Caco-2 (cell line): Measurements from ENCODE around the gene KCNIP1. TPM values are rescaled to one million over a fixed set of nuclear protein-coding genes. Genes with fewer than 3 reads are reported as not detected.

ENCODE experiments used
- BruUV-seq: library from RNA; stranded (reverse); fragments of 400-500 nt; replicated peaks from 2 replicates; lab custom pipeline; 2021; lab: Mats Ljungman, UMichigan
- CTCF ChIA-PET: fragments of 300-600 bp; sonication (Branson Sonifier 250); formaldehyde crosslinking; loops from one replicate; lab custom pipeline; 2022; ENCODE audit warnings: antibody characterized with exemption; lab: Charles Lee
- POLR2A ChIA-PET: fragments of 300-600 bp; sonication (Branson Sonifier 250); formaldehyde crosslinking; loops from one replicate; lab custom pipeline; 2022; ENCODE audit warnings: antibody characterized with exemption; lab: Charles Lee
- DNase-seq, 2 experiments: peaks; one replicate each; pipeline versions ENCODE4 v3.0.0 to v3.0.0-alpha.2; 2020 to 2022
- H3K27me3 ChIP-seq: replicated peaks from 2 replicates; pipeline ENCODE4 v1.6.0; 2011; ENCODE audit warnings: low read length; ENCODE audit not compliant: control insufficient read depth, insufficient read depth
- H3K36me3 ChIP-seq: 2 replicates; pipeline ENCODE4 v1.5.1; 2011; ENCODE audit warnings: low read length; ENCODE audit not compliant: control insufficient read depth, insufficient read depth
- H3K4me1 ChIP-seq: fragments of 250-450 bp; sonication (Bioruptor Pico); 2 replicates; pipeline ENCODE4 v1.5.1; 2020; ENCODE audit warnings: mild to moderate bottlenecking
- H3K4me3 ChIP-seq: 2 replicates; pipeline ENCODE4 v1.5.1; 2011; ENCODE audit warnings: low read depth, mild to moderate bottlenecking, control low read depth, low read length
- H3K9me3 ChIP-seq: fragments of 250-450 bp; sonication (Bioruptor Pico); 2 replicates; pipeline ENCODE4 v1.5.1; 2020; ENCODE audit warnings: mild to moderate bottlenecking, moderate library complexity
- H3K27ac Mint-ChIP-seq: one replicate; pipeline ENCODE4 v1.8.0; 2022; ENCODE audit warnings: mixed read lengths; ENCODE audit not compliant: unreplicated experiment
- H3K27me3 Mint-ChIP-seq: one replicate; pipeline ENCODE4 v1.8.0; 2022; ENCODE audit warnings: mixed read lengths; ENCODE audit not compliant: insufficient read depth, unreplicated experiment
- H3K36me3 Mint-ChIP-seq: one replicate; pipeline ENCODE4 v1.8.0; 2022; ENCODE audit warnings: mild to moderate bottlenecking, mixed read lengths; ENCODE audit not compliant: insufficient read depth, unreplicated experiment
- H3K4me1 Mint-ChIP-seq: one replicate; pipeline ENCODE4 v1.8.0; 2022; ENCODE audit warnings: low read depth, mixed read lengths; ENCODE audit not compliant: unreplicated experiment
- H3K4me3 Mint-ChIP-seq: one replicate; pipeline ENCODE4 v1.8.0; 2022; ENCODE audit warnings: mild to moderate bottlenecking, moderate library complexity, mixed read lengths; ENCODE audit not compliant: unreplicated experiment
- H3K9me3 Mint-ChIP-seq: one replicate; pipeline ENCODE4 v1.8.0; 2022; ENCODE audit warnings: mixed read lengths; ENCODE audit not compliant: unreplicated experiment
- intact Hi-C: fragments of 100-400 bp; cut with micrococcal nuclease; formaldehyde crosslinking; loops from one replicate; pipeline ENCODE4 v1.10.0; 2022; ENCODE audit not compliant: unreplicated experiment
- total RNA-seq: library from RNA; stranded (reverse); gene quantifications from 2 replicates; pipeline ENCODE4 v1.2.3, GENCODE V29; 2022
- TF ChIP-seq, protein P1 (sequence below), 2 experiments: fragments of 200-600 bp in 1 of 2; IDR thresholded peaks; 1 replicate in 1 of 2; 2 replicates in 1 of 2; pipeline versions ENCODE4 v1.5.1 to v1.8.0; 2011 to 2022; ENCODE audit warnings: antibody characterized with exemption in 1 of 2, control low read depth in 1 of 2, inconsistent platforms in 1 of 2, low read depth in 1 of 2, low read length in 1 of 2, mild to moderate bottlenecking in 1 of 2, moderate library complexity in 1 of 2; ENCODE audit not compliant: insufficient read depth in 1 of 2, severe bottlenecking in 1 of 2, unreplicated experiment in 1 of 2

Gene KCNIP1
- total RNA-seq, 1 experiment from 2014 or later, result not detected

DNA sequence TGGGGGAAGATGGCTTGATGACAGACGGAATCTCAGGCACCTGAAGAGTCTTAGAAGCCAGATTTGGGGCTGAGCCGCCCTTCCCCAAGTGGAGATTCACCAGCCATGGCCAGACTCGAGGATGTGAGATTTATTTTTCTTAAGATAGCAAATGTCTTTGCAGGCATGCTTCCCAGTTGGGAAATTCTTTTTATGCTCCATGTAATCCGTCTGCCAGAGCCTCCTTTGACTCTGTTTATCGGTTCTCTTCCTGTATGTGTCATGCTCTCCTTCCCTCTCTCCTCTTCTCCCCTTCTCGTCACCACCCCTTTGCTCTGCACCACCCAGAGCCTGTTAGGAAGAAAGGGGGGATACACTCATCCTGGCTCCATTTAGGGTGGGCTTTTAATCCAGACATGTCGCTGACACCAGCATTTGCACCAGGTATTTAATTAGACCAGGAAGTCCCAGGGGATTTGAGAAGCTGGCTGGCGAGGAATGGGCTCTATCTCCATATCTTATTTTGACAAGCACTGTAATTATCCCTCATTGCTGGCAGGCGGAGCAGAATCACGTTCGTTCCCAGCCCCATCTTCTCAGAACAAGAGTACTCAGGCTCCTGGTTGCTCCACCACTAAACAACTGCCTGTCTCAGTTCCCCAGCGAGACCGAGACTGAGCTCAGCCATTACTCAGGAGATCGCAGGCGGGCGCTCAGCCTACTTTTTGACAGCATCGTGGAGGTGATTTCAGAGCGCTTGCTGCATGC is 50.9 kb downstream of the KCNIP1 start:
- Histone ChIP-seq H3K27me3 (no peaks in the 10 kb centered on the region), H3K36me3 (no peaks in the 10 kb centered on the region), H3K4me1 (no peaks in the 10 kb centered on the region), H3K4me3 (no peak overlapping the region), H3K9me3 (no peaks in the 10 kb centered on the region)
- no peaks in the 10 kb centered on the region for H3K4me1 Mint-ChIP-seq
- no peaks in the 10 kb centered on the region for H3K9me3 Mint-ChIP-seq
- DNase-seq, result no peak
- no peak overlapping the region for H3K27ac Mint-ChIP-seq
- no TSS peak for BruUV-seq
- peaks cover 9% of the 10 kb centered on the region for H3K27me3 Mint-ChIP-seq
- ChIA-PET CTCF (interaction anchor here (0.5 kb wide), 1 partner anchor 67 kb away, joined by 3 read pairs; no protein-coding TSS in a partner anchor), POLR2A (no interaction called here)
- H3K36me3 Mint-ChIP-seq, result no peaks in the 10 kb centered on the region
- TF ChIP-seq, protein P1, sequence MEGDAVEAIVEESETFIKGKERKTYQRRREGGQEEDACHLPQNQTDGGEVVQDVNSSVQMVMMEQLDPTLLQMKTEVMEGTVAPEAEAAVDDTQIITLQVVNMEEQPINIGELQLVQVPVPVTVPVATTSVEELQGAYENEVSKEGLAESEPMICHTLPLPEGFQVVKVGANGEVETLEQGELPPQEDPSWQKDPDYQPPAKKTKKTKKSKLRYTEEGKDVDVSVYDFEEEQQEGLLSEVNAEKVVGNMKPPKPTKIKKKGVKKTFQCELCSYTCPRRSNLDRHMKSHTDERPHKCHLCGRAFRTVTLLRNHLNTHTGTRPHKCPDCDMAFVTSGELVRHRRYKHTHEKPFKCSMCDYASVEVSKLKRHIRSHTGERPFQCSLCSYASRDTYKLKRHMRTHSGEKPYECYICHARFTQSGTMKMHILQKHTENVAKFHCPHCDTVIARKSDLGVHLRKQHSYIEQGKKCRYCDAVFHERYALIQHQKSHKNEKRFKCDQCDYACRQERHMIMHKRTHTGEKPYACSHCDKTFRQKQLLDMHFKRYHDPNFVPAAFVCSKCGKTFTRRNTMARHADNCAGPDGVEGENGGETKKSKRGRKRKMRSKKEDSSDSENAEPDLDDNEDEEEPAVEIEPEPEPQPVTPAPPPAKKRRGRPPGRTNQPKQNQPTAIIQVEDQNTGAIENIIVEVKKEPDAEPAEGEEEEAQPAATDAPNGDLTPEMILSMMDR (IDR thresholded peaks at IDR 0.05; ENCODE audit: insufficient read depth in 1 of 2, low read depth in 1 of 2, low read length in 1 of 2, severe bottlenecking in 1 of 2, unreplicated experiment in 1 of 2), result no peak
- H3K4me3 Mint-ChIP-seq, result no peak overlapping the region
- intact Hi-C loops, result no loop called here

DNA sequence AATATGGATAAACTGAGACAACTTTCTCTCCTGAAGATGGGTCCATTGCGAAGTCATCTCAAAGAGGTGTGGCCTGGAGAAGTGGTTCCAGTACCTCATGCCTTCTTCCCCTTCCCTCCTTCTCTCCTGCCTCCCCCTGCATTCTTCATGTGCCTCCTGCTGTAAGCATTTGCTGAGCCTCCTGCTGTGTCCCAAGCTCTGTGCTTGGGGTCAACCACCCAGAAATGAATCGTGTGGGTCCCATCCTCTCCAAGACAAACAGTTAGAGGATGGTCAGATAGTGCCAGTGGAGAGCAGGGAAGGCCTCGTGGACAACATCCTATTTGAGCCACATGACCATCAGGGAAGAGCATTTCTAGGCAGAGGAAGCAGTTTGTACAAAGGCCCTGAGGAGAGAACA is 53.5 kb downstream of the KCNIP1 start:
- Histone ChIP-seq H3K9me3 (no peaks in the 10 kb centered on the region), H3K4me1 (no peaks in the 10 kb centered on the region), H3K4me3 (no peak overlapping the region), H3K36me3 (no peaks in the 10 kb centered on the region), H3K27me3 (no peaks in the 10 kb centered on the region; the same call in 1 of the 2 replicates)
- Mint-ChIP-seq H3K4me1 (no peaks in the 10 kb centered on the region), H3K36me3 (no peaks in the 10 kb centered on the region), H3K27ac (no peak overlapping the region), H3K27me3 (peaks cover 26% of the 10 kb centered on the region), H3K9me3 (no peaks in the 10 kb centered on the region), H3K4me3 (no peak overlapping the region)
- TF ChIP-seq, protein P1 (IDR thresholded peaks at IDR 0.05; ENCODE audit: insufficient read depth in 1 of 2, low read depth in 1 of 2, low read length in 1 of 2, severe bottlenecking in 1 of 2, unreplicated experiment in 1 of 2), result no peak
- BruUV-seq, result no TSS peak
- POLR2A ChIA-PET, result no interaction called here
- DNase-seq, result no peak
- CTCF ChIA-PET, result no interaction called here
- intact Hi-C loops, result no loop called here

DNA sequence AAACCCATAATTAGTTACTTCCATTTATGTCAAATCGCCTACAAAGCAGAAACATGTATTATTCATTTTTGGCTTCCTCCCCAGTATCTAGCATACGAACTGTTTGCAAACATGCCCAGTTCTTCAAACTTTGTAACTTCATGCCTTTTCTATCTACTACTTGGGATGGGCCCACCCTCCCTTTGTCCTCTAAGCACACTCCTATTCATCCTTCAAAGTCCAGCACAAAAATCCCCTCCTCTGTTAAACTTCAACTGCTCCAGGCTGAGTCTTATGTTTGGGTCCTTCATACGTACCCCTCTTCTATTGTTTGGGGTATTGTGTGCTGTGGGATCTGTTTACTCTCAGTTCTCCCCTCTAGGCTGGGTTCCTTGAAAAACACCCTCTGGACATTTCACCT is 55.5 kb downstream of the KCNIP1 start:
- no peak overlapping the region for H3K4me3 Mint-ChIP-seq
- H3K9me3 Mint-ChIP-seq, result no peaks in the 10 kb centered on the region
- Histone ChIP-seq H3K4me3 (no peak overlapping the region), H3K36me3 (no peaks in the 10 kb centered on the region), H3K9me3 (no peaks in the 10 kb centered on the region), H3K4me1 (no peaks in the 10 kb centered on the region), H3K27me3 (no peaks in the 10 kb centered on the region; the same call in 1 of the 2 replicates)
- TF ChIP-seq, protein P1 (IDR thresholded peaks at IDR 0.05; ENCODE audit: insufficient read depth in 1 of 2, low read depth in 1 of 2, low read length in 1 of 2, severe bottlenecking in 1 of 2, unreplicated experiment in 1 of 2), result no peak
- ChIA-PET POLR2A (interaction anchor here (0.6 kb wide), 1 partner anchor 1742 kb away, joined by 3 read pairs; no protein-coding TSS in a partner anchor), CTCF (no interaction called here)
- H3K27ac Mint-ChIP-seq, result no peak overlapping the region
- H3K27me3 Mint-ChIP-seq, result peaks cover 26% of the 10 kb centered on the region
- BruUV-seq, result no TSS peak
- no peak for DNase-seq
- intact Hi-C loops, result no loop called here
- no peaks in the 10 kb centered on the region for H3K36me3 Mint-ChIP-seq
- no peaks in the 10 kb centered on the region for H3K4me1 Mint-ChIP-seq
